ES-I3 (cell line): ENCODE measurements around the gene SEMA5B.
A peak's percentile ranks its signal among the peaks of the same experiment; 100 is the strongest.

Experiments used
- H3K36me3 ChIP-seq: 2 replicates; pipeline ENCODE4 v1.6.1; 2013; ENCODE audit warnings: mild to moderate bottlenecking, low read length, control low read depth, moderate library complexity; ENCODE audit not compliant: insufficient read depth
- H3K4me1 ChIP-seq: 2 replicates; pipeline ENCODE4 v1.6.1; 2013; ENCODE audit warnings: mild to moderate bottlenecking, control low read depth, low read length; ENCODE audit not compliant: insufficient read depth
- H3K9ac ChIP-seq: 2 replicates; pipeline ENCODE4 v1.6.1; 2013; ENCODE audit warnings: low read depth, mild to moderate bottlenecking, low read length, moderate library complexity
- H3K9me3 ChIP-seq: 2 replicates; pipeline ENCODE4 v1.6.1; 2013; ENCODE audit warnings: mild to moderate bottlenecking, low read length, moderate library complexity; ENCODE audit not compliant: control insufficient read depth, insufficient read depth

Gene SEMA5B

DNA sequence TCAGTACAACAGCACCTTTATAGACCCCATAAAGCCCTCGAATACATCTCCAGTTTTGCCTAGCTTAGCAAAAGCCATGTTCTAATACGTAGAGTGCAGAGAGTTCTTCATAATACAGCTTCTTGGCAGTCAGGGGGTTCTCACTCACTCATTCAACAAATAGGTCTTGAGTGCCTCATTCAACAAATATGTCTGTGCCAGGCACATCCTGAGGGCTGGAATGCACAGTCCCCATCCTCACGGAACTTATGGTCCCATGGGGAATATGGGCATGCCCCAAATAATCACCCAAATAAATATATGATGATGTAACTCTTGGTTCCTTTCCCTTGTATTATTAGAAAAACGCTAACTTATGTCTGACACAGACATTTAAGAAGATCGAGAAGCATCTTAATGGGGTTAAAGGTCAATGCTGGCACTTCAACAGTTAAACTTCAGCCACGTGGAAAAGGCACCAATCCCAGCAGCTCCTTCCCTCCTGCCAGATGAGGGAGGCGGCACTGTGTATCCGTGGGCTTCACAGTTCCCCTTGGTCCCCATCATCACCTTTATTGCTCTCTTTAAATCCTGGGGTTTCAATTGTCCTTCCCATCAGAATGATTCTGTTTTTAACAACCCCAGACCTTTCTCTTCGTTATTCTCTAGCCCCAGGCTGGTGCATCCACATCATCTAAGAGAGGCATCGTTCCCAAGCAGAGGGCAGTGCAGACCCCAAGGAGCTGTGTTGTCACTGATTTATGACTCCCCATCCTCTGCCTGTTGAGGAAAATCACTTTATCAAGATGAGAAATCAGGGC, 18.9 kb upstream of the SEMA5B start:
- H3K36me3 ChIP-seq: no peaks in the 10 kb centered on the region
- H3K4me1 ChIP-seq: peaks cover 7% of the 10 kb centered on the region; the same call in 1 of the 2 replicates
- no peaks in the 10 kb centered on the region for H3K9me3 ChIP-seq
- no peak overlapping the region for H3K9ac ChIP-seq

DNA sequence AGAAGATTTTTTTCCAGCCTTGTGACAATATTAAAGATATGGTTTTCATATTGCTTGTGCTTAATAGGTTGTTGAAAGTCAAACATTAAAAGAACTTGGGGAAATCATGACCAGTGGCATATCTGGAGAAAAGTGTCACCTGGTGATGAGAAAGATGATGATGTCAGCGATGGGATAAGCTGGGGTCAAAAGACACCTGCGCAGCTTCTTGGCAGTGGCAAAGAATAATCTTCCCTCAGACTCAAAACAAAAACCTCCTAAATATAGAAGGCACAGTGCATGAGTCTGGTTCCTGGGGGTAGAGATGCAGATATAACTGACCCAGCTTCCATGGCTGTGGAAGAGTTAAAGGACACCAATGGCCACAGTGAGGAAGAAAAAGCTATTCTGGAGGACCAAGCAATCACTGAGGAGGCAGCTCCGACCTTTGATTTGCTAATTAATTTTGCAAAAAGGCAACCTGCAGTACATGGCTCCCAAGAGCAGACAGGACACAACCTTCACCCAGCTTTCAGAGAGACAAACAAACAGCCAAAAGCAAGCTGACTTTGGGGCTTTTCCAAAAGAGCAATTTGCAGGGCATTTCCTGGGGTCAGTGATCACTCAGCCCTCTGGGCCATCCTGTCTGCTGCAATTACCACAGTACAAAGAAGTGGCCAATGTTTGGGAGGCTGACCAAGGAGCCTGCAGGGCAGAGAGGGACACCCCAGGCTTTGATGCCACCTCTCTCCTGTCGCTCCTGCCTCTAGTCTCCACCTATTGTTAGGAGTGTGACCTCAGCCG, 17.6 kb upstream of the SEMA5B start:
- Histone ChIP-seq H3K4me1 (peaks cover 7% of the 10 kb centered on the region; the same call in 1 of the 2 replicates), H3K9me3 (no peaks in the 10 kb centered on the region), H3K36me3 (no peaks in the 10 kb centered on the region), H3K9ac (no peak overlapping the region)

GRCh38 chr3:123042413-123042812, 14.8 kb upstream of the SEMA5B start:
- H3K36me3 ChIP-seq: no peaks in the 10 kb centered on the region
- H3K4me1 ChIP-seq: peaks cover 7% of the 10 kb centered on the region; the same call in 1 of the 2 replicates
- no peaks in the 10 kb centered on the region for H3K9me3 ChIP-seq
- H3K9ac ChIP-seq: no peak overlapping the region

DNA sequence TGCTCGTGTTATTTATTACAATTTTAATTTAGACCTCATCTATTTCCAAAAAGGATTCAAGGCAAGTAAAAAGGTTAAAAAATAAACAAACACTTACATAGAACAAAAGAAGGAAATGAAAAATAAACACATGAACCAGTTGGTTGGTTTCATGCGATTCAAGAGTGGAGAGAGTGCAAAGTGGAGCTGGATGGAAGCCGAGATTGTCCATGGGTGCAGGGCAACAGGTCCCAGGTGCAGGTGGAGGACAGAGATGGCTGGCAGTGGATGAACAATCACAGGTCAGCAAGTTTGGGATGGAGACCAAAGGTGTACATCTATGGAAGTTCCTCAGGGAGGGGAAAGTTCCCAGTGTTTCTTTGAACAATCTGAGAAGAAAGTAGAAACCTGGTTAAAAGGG, 11.6 kb upstream of the SEMA5B start:
- H3K9ac ChIP-seq: no peak overlapping the region
- no peaks in the 10 kb centered on the region for H3K4me1 ChIP-seq
- H3K36me3 ChIP-seq: no peaks in the 10 kb centered on the region
- no peaks in the 10 kb centered on the region for H3K9me3 ChIP-seq

DNA sequence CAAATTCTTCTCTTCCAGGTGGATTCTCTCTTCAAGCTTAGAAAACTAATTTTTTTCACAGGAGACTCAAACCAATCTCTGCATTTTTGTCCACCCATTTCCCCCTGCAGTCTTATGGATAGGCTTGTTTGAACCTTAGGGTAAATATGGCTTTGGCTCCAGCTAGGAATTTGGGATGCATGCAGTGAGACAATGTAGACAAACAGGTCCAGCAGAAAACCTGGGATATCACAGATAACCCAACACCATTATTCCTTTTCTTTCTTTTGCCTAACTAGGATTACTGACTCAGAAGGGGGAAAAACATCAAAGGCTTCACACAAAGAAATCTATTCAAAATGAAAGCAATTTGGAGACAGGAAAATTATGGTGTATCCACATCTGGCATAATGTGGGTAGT, 11.2 kb upstream of the SEMA5B start:
- Histone ChIP-seq H3K9ac (no peak overlapping the region), H3K9me3 (no peaks in the 10 kb centered on the region), H3K4me1 (no peaks in the 10 kb centered on the region), H3K36me3 (no peaks in the 10 kb centered on the region)

DNA sequence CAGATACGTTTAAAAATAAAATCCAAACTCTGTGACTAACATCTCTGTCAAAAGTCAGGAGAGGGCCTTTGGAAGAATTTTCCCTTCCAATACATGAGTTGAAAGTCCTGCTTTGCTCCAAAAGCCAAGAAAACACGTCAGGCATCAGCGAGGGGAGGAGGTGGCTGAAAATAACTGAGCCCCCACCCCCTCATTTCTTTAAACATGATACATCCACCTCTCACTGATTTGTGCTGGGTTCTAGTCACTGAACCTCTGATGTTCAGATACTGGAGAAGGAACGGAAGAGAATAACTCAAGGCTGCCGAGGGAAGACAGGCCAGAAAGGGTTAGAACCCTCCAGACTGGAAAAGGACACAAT, 9.4 kb upstream of the SEMA5B start:
- H3K4me1 ChIP-seq: no peaks in the 10 kb centered on the region
- no peak overlapping the region for H3K9ac ChIP-seq
- H3K36me3 ChIP-seq: no peaks in the 10 kb centered on the region
- no peaks in the 10 kb centered on the region for H3K9me3 ChIP-seq

- Histone ChIP-seq H3K36me3 (no peaks in the 10 kb centered on the region), H3K9ac (no peak overlapping the region), H3K4me1 (no peaks in the 10 kb centered on the region)
Measured at GRCh38 chr3:123036352-123037014, 8.9 kb upstream of the SEMA5B start.

GRCh38 chr3:123034996-123035395, 7.4 kb upstream of the SEMA5B start:
- H3K9me3 ChIP-seq: no peaks in the 10 kb centered on the region
- H3K9ac ChIP-seq: no peak overlapping the region
- H3K4me1 ChIP-seq: no peaks in the 10 kb centered on the region
- H3K36me3 ChIP-seq: no peaks in the 10 kb centered on the region

More at GRCh38 chr3:123036352-123037014, 8.9 kb upstream of the SEMA5B start:
- H3K9me3 ChIP-seq: no peaks in the 10 kb centered on the region

GRCh38 chr3:123034120-123034519, 6.6 kb upstream of the SEMA5B start:
- no peaks in the 10 kb centered on the region for H3K36me3 ChIP-seq
- H3K4me1 ChIP-seq: no peaks in the 10 kb centered on the region
- no peaks in the 10 kb centered on the region for H3K9me3 ChIP-seq
- H3K9ac ChIP-seq: no peak overlapping the region

GRCh38 chr3:123032057-123032456, 4.5 kb upstream of the SEMA5B start:
- Histone ChIP-seq H3K9ac (no peak overlapping the region), H3K4me1 (0 out of 2 replicates have a peak, but pooled peaks cover 2% of the 10 kb centered on the region), H3K9me3 (no peaks in the 10 kb centered on the region), H3K36me3 (no peaks in the 10 kb centered on the region)

GRCh38 chr3:123031051-123031450, 3.5 kb upstream of the SEMA5B start:
- Histone ChIP-seq H3K4me1 (0 out of 2 replicates have a peak, but pooled peaks cover 2% of the 10 kb centered on the region), H3K9ac (no peak overlapping the region), H3K36me3 (no peaks in the 10 kb centered on the region), H3K9me3 (no peaks in the 10 kb centered on the region)

- peak overlapping the region; percentile 47 for H3K9ac ChIP-seq
Measured at GRCh38 chr3:123028233-123028828, 768 bp upstream of the SEMA5B start.

GRCh38 chr3:123026565-123027291, 835 bp downstream of the SEMA5B start:
- H3K4me1 ChIP-seq: peaks cover 10% of the 10 kb centered on the region
- no peaks in the 10 kb centered on the region for H3K36me3 ChIP-seq
- no peaks in the 10 kb centered on the region for H3K9me3 ChIP-seq
- peak overlapping the region; percentile 47 for H3K9ac ChIP-seq

More at GRCh38 chr3:123028233-123028828, 768 bp upstream of the SEMA5B start:
- 0 out of 2 replicates have a peak, but pooled peaks cover 2% of the 10 kb centered on the region for H3K4me1 ChIP-seq
- H3K9me3 ChIP-seq: no peaks in the 10 kb centered on the region
- H3K36me3 ChIP-seq: no peaks in the 10 kb centered on the region
